ENCODE measurements around the gene ZNF622.

GRCh38 chr5:16411741-16412455 lies 53.7 kb downstream of the ZNF622 start:
- TF ChIP-seq CTCF (IDR thresholded peaks at IDR 0.05) = no peak
- TF ChIP-seq POLR2A (IDR thresholded peaks at IDR 0.05) = no peak
